HG03060 (cell line): Measurements from ENCODE around the gene CNPY1.

Experiments used
- ATAC-seq: cut with Tn5 transposase; IDR thresholded peaks from one replicate; pipeline ENCODE4 v1.9.1; 2021; ENCODE audit warnings: low read depth, moderate number of reproducible peaks; ENCODE audit not compliant: unreplicated experiment

Gene CNPY1

DNA sequence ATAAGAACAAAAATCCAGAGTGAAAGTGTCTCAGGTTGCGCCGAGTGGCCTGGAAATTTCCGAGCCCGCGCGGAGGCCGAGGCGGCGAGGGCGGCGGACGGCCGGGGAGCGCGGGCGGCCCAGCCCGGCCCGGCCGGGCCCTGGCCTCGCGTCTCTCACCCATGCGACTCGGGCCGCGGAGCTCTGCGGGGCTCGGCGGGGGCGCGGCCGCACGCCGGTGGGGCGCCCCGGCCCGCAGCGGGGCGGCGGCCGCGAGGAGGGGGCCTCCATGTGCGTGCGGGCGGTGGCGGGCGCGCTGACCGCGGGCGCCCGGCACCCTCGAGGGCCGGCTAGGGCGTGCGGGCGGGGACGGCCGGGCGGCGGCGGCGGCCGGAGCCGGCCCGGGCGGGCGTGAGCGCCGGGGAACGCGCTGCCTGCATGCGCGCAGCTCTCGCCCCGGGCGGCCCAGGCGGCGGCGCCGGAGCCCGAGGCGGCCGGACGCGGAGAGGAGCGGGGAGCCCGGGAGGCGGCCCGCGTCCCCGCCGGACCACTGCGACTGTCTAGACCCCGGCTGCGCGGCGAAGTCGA lies 88.7 kb downstream of the CNPY1 start:
- ATAC-seq = no peak

DNA sequence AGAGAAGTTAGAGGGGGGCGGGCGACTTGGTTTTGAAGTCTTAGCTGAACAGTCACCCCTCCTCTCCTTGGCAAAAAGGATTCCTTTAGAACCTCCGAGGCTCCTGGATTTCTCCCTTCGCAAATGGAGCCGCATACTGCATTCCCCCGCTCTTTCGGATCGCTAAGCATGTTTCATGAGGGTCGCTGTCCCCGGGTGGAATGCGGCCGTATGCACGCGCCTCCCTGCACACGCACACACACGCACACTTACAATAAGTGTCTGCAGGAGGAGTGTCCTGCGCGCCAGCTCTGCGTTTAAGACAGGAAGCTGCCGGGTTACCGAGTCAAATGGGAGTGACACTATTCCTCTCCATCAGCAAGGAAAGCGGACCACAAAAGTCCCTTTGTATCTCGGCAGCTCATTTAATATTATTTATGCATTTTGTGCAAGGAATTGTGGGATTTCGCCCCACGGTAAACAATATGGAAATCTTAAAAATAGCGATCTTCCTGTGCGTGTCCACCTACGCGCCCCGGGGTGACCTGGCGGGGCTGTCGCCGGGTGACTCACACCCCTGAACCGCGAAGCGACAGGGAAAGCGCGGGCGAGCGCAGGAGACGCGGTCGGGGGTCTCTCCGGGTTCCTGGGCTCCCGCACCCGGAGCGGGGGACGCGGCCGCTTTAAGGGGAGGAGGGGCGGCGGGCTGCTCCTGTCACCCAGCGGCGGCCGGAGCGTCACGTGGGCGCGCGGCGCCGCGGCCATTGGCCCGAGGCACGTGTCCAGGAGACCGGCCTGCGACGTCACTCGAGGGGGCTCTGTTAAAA lies 89.4 kb downstream of the CNPY1 start:
- ATAC-seq = no peak

DNA sequence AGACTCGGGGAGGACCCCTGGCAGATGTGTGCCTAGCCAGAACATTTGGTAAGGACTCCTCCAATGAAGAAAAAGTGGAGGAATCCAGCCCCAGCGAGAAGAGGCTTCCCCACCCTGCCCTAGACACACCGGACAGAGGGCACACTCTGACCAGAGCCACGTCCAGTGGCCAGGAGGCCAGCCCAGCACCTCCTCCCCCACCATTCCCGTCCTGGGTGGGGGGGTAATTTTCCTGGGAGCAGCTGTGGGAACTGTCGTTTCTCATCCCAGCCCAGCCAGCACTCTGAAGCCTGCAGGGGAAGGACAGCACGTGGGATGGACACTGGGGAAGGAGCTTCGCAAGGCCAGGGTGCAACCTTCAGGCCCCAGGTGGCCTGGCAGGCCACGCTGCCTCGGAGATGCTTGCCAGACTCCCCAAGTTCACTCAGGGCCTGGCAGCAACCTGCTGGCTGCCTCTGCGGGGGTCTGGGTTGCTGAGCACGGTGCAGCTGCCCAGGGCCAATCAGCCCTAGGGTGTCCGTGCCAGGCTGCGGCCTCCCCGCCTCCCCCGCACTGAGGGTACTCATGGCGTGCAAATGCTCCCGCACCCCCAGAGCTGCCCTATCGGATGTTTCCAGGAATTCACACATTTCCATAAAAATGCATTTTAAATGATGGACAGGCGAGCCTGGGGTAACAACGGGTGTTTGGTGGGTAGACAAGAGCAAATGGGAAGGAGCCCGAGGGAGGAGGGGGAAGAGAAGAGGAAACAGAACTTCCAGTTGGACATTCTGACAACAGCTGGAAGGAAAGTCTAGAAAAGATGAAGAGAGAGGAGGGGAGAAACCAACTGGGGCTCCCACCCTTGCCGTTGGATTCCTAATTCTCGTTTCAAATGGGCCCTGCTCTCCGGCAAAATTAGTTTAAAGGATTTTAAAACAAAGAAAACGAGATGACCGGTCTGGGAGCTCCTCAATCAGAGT lies 90.3 kb downstream of the CNPY1 start:
- ATAC-seq = no peak

DNA sequence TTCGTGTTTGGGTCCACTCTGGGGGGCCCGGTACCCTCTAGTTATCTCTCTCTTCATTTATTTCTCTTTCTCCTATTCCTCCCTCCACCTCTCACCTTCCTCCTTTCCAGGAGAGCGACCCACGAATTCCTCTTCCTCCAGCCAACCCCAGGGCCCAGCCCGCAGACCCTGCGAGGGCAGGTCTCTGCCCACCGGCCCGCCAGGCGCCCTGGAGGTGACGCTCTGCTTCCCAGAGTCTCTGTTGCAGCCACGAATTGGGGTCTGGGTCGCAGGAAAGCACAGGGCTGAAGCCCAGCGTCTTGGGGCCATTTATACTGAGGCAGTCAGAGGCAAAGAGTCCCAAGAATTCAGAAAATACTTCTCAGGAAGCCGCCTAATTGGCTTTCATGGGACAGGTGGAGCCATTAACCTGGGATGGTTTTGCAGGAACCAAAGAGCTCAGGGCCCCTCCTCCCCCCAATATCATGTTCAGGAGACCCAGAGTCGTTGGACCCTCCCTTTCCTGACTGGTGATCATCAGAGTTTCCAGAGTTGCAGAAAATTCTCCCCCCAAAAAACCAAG lies 91.1 kb downstream of the CNPY1 start:
- ATAC-seq = no peak

DNA sequence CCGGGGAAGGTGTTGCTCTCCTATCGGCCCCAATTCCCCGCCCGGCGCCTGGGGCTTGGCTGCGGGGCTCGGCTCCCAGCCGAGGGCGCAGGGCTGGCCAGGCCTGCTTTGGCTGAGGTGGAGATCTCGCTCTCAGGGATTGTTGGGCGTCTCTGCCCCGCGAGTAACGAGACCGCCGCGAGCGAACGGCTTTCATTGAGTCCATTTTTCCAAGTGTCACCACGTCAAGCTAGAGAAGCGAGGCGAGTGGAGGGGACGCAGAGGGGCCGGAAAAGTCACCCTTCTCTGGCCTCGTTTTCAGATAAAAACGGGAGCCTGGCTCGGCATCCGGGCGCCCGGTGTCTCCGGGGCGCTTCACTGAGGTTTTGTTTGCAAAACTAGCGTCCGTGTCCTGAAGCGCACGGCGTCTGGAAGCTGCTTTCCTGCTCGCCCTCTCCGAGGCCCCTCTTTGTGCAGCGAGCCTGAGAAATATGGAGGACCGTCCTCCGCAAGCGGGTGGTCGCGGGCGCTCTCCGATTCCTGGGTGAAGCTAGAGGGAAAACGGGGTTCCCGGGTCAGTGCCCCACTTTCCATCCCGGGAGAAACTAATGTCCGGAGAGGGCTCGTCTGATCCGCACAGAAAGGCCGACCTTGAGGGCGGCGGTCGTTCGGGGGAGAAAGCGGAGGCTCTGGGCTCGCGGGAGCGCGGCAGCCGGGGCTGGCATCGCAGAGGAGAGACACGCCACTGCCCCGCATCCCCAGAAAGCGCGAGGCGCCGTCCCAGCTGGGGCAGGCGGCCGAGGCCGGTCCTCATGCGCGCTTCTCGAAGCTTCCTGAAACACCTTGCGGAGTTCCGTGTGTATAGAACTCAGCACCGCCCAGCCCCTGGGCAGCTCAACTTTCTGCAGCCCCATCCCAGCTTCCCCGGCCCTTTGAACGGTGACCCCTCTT lies 91.9 kb downstream of the CNPY1 start:
- no peak for ATAC-seq

DNA sequence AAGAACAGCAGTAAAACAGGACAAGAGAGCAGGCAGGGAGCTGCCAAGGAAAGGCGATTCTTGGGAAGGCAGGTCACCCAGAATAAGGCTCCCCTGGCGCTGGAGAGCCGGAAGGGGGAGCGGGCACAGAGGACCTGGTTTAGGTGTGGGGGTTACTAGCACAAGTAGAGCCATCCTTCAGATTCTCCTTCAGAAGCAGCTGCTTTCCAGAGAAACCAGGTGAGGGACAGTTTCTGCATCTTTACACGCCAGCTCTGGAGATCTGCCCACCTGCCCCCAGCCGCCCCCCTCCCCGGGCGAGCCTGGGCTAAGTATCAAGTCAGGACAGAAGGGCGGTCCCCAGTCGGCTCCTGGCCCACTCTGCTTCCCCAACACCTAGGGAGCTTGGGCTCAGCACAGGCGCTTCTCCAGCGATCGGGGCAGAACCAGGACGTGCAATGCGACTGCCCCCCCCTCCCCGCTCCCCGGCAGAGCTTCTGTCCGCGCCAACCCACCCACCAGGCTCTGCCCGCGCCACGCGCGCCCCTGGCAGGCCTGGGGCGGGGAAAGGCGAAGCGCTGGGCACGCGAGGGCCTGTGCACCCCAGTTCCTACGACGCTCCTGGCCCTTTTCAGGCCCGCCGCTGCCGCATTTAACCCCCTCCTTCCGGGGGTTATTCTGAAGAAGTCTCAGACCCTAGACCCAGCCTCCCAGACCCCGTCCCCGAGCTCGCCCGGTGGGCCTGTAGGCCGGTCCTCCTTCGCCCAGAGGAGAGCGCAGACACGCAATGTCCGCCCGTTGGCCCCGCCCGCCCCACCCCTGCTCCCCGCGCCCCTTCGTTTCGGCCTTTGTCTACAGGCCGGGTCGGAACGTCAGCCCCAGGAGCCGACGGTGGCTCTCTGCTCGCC lies 92.8 kb downstream of the CNPY1 start:
- no peak for ATAC-seq

DNA sequence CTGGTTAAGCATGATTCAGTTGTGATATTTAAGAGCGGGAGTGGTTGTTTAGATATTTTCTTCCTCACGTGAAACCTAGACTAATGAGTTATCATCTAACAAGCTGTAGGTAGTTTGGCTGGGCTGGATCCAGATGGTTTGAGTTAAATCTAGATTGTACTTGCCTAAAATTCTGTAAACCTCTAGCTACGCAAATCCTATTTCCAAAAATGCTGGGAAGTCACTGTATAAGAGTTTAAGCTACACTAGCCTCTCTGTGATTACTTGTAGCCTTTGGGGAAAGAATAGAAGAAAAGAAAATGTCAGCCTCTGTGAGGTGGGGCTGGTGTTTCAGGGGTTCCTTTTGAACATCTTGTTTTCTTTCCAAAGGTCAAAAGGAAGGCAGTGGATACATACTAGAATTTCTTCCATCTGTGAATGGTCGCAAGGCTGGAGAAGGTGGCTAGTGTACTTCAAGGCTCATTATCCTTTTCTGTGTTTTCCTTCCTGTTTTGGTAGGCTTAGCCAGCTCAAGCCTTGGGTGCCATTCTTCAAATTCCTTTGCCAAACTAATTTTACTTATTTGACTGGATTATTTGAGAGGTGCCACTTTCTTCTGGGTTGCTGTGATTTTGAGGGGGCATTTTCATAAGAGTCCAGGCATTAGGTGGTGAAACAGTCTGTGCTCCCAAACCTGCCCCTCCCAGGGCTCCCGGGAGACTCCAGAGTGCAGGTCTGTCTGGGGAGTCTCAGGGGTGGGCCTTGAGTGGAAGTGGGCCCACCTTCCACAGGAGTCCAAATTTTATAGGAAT lies 93.7 kb downstream of the CNPY1 start:
- no peak for ATAC-seq

DNA sequence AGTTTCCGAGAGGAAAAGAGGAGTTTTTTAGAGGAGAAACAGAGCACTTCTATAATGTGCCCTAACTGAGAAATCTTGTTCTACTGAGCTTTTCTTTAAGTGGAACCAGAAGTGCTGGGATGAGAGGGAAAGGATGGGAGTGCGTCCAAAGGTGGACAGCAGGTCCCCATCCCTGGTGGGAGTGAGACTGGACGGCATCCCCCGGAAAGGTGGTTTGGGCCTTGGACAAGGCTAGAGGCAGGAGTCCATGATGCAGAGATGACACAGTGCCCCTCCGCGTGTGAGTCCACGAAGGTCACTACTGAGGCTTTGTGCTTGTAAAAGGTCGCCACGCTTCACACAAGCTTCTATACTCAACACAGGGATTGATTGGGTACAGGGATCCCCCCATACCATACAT lies 94.5 kb downstream of the CNPY1 start:
- ATAC-seq = no peak
